Tibial nerve (tissue), 4 donors: ENCODE results near the gene FRMD4A.

Experiments
- EP300 ChIP-seq, 2 donors: sonication (generic); formaldehyde crosslinking; IDR thresholded peaks; one replicate each; pipeline ENCODE4 v1.6.1; 2017; ENCODE audit warnings: antibody characterized with exemption in 2 of 2, mild to moderate bottlenecking in 1 of 2
- POLR2A ChIP-seq, 2 donors: fragments of 450-650 bp; IDR thresholded peaks; one replicate each; pipeline ENCODE4 v1.6.1; 2017; ENCODE audit warnings: antibody characterized with exemption in 2 of 2, mild to moderate bottlenecking in 2 of 2, moderate library complexity in 2 of 2
- TF ChIP-seq, protein P1 (sequence below), 5 experiments: fragments of 200-600 bp in 3 of 5; fragments of 450-650 bp in 2 of 5; sonication (generic) in 3 of 5; IDR thresholded peaks; one replicate each; pipeline ENCODE4 v1.5.1; 2016 to 2019; ENCODE audit warnings: antibody characterized with exemption in 5 of 5, mild to moderate bottlenecking in 3 of 5, moderate library complexity in 2 of 5

DNA sequence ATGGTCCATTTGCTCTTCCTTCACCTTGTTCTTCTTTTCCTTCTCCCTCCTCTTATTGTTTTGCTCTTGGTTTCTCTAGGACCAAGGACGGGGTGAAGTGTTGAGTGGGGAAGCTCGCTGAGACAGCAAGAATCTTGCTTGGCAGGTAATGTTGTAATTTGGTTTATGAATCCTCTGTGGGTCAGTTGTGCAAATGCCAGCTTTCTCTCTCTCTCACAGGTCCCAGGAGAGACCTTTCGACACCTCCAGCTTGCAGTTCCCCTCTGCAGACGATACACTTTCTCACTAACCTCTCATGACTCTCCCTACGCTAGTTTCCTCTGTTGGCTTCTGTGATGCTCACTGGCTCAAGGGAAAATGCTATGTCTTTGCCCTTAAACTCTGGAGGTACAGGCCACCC, 77.0 kb downstream of the FRMD4A start:
- no peak for TF ChIP-seq POLR2A (IDR thresholded peaks at IDR 0.05)
- TF ChIP-seq, protein P1, sequence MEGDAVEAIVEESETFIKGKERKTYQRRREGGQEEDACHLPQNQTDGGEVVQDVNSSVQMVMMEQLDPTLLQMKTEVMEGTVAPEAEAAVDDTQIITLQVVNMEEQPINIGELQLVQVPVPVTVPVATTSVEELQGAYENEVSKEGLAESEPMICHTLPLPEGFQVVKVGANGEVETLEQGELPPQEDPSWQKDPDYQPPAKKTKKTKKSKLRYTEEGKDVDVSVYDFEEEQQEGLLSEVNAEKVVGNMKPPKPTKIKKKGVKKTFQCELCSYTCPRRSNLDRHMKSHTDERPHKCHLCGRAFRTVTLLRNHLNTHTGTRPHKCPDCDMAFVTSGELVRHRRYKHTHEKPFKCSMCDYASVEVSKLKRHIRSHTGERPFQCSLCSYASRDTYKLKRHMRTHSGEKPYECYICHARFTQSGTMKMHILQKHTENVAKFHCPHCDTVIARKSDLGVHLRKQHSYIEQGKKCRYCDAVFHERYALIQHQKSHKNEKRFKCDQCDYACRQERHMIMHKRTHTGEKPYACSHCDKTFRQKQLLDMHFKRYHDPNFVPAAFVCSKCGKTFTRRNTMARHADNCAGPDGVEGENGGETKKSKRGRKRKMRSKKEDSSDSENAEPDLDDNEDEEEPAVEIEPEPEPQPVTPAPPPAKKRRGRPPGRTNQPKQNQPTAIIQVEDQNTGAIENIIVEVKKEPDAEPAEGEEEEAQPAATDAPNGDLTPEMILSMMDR (IDR thresholded peaks at IDR 0.05): no peak
- TF ChIP-seq EP300 (IDR thresholded peaks at IDR 0.05): no peak
